Measurements from ENCODE around the gene TLE4. TPM values are rescaled to one million over a fixed set of nuclear protein-coding genes. Genes with fewer than 3 reads are reported as not detected.
"Not testable (repeated sequence)": the region's sequence is repeated elsewhere in the genome, so short reads cannot be mapped to it uniquely, and the experiment has no call there.

Gene TLE4
- total RNA-seq, 1 donor from 2014 or later, result 21.7 TPM

DNA sequence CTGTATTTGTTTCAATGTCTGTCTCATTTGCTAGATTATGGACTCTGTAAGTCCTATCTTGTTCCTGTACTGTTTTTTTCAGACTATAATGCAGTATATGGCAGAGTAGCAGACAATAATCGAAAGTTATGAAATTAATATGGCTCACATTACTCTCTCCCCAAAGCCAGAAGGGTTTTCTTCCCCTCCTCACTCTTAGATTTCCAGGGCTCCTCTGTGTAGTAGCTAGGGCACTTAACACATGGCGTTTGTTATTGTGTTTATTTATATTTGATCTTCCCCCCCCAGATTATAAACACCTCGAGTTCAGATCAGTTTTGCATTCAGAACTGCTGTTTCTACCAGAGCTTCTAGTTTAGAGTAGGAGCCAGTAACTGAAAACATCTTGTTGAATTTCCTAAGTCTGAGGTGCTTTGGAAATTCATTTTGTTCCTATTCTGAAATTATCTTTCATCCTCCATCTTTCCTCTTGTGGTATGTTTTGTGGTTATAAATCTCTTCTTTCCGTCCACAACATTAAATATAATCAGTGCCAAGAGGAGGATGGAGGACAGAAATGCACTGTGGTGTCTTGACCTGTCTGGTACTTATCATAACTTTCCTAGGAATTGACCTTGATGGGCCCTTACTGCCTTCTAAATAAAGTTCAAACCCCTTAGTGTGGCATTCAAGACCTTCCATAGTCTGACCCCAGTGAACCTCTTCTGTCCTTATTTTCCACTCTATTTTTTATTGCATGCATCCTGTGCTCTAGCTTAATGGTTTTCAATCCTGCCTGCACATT, 27.0 kb downstream of the TLE4 start:
- intact Hi-C loops (cut with micrococcal nuclease), result loop anchor here (10.0 kb wide), 1 partner anchor 1096 kb away; no protein-coding TSS in a partner anchor

GRCh38 chr9:79600466-79600865, 28.7 kb downstream of the TLE4 start:
- intact Hi-C loops (cut with micrococcal nuclease), result no loop called here

GRCh38 chr9:79603222-79603920, 31.6 kb downstream of the TLE4 start:
- intact Hi-C loops (cut with micrococcal nuclease), result no loop called here

DNA sequence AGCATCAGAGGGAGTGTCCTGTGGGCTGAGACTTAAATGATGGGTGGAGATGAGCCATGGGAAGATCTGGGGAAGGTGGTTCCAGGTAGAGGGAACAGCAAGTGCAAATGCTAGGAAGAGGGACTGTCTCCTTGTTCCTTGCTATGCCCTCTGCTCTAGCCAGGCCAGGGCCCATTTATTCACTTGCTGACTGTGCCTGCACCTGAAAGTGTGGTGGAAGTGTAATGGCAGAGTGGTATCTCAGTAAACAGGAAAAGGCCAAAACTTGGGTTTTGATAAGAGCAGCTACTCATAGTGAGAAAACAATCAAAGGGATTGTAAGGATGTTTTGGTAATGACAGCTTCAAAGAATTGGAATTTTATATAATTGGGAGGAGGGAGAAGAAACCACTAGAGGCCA, 32.4 kb downstream of the TLE4 start:
- intact Hi-C loops (cut with micrococcal nuclease), result no loop called here

DNA sequence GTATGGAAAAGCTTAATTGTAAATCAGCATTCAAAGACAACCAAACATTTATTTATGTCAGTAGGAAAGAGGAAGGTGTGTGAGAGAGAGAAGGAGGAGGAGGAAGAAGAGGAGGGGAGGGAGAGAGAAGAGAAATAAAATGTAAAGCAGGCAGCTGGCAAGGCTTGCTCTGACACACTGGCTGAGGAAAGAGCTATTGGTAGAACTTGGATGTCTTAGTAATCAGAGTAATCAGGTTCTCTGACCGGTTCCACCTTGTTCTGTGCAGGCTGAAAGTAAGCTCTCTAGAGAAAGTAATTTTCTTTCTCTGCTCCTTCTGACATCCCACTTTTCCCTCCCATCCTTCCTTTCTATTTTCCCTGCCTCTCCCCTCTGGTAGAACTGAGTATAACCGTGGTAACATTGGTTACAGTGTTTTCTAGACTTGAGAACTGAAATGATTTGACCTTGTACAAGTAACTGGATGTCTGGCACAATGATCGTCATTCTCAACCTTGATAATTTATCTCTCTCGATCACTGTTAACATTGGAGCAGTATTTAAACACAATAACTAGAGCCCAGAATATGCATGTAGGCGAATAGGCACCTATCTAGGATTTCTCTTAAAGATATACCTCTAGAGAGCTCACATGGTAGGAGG, 33.3 kb downstream of the TLE4 start:
- intact Hi-C loops (cut with micrococcal nuclease), result no loop called here

DNA sequence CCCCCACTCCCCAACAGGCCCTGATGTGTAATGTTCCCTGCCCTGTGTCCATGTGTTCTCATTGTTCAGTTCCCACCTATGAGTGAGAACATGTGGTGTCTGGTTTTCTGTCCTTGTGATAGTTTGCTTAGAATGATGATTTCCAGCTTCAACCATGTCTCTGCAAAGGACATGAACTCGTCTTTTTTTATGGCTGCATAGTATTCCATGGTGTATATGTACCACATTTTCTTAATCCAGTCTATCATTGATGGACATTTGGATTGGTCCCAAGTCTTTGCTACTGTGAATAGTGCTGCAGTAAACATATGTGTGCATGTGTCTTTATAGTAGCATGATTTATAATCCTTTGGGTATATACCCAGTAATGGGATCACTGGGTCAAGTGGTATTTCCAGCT, 34.8 kb downstream of the TLE4 start:
- intact Hi-C loops (cut with micrococcal nuclease), result not testable (repeated sequence)

DNA sequence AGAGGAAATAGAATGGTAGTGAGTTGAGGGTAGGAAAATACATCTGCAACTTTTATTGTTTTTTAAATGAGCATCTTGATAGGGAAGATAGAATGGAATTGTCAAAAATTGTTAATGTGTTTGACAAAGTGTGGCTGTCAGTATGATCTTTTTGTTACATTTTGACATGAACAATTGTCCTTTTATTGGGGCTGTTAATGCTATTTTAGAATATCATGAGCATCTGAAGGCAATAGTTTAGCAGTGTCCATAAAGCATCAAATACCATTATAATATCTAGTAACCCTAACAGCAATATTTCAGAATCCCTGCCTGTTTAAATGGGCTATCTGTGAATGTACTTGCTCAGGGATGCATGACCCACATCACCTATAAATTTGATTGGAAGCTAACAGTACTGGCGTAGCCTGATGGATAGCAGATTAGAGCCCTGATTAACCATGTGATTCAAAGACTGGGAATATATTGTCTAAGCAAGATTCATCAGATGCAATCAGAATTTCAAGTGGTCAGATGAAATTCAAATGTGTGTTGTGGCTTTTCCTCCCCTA, 37.8 kb downstream of the TLE4 start:
- intact Hi-C loops (cut with micrococcal nuclease), result no loop called here

GRCh38 chr9:79610019-79610631, 38.4 kb downstream of the TLE4 start:
- intact Hi-C loops (cut with micrococcal nuclease), result no loop called here

GRCh38 chr9:79610791-79611614, 39.2 kb downstream of the TLE4 start:
- intact Hi-C loops (cut with micrococcal nuclease), result no loop called here

DNA sequence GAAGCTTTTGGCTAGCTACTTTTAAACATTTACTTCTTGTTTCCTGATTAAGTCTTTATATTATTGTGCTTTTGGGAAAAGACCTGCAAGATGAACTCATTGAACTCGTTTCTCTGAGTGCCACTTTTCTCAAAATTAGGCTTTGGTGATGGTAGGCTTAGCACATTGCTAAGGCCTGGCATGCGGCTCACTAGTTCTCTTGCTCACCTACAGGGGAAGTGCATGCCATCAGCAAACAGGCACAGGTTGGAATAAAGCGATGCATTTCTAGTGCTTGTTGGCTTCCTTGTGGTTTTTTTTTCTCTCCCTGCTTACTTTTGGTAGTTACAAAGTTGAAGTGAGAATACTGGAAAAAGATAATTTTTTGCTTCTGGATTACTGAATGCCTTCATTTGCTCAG, 41.4 kb downstream of the TLE4 start:
- intact Hi-C loops (cut with micrococcal nuclease), result no loop called here

DNA sequence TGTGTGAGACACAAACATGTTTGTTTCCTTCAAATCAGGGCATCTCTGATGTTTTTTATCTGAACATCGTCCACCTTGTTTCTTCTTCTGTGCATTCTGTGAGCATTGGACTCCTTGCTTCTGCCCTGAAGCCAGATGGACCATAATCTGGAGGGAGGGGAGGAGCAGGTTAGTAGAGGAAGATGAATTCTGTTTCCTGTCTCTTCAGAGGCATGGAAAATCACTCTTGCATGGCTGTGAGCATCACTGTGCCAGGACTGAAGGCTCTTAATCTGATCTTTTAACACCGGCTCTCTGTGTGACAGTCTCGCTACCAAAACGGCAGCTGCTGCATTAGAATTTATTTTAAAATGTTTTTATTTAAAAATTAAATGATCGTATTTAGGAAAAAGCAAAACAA, 43.3 kb downstream of the TLE4 start:
- intact Hi-C loops (cut with micrococcal nuclease), result no loop called here

GRCh38 chr9:79616013-79616412, 44.2 kb downstream of the TLE4 start:
- intact Hi-C loops (cut with micrococcal nuclease), result no loop called here

DNA sequence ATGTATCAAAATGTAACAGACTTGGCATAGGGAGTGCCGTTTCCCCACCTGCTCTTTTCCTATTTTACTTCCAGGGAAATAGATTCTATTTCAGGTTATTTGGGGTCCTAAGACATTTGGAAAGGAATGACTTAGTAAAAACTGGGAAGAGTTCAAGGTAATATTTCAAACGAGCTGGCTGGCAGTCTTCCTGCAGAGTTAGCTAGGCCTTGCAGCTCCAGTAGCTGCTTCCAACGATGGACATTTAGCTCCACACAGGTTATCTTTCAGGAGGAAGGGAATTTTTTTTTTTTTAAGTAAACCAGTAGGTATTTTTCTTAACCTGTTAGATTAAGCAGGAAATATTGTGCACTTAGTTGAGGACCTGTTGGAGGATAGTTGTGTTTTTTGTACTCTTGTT, 45.2 kb downstream of the TLE4 start:
- intact Hi-C loops (cut with micrococcal nuclease), result no loop called here

DNA sequence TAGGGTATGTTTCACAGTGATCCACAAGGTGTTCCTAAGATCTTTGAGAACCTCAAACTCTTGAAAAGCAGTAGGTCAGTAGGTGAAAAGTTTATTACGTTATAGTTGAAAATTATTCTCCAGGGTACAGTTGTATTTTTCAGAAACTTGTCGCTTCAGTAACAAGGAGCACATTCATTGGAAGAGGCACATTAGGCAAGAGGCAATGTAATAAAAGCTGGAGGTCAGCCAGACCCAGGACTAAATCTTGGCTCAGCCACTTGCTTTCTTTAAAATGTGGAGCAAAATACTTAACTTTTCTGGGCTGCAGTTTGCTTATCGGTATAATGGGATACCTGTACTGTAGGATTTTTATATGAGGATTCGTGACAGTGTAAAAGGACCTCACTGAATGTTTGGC, 45.6 kb downstream of the TLE4 start:
- intact Hi-C loops (cut with micrococcal nuclease), result no loop called here

DNA sequence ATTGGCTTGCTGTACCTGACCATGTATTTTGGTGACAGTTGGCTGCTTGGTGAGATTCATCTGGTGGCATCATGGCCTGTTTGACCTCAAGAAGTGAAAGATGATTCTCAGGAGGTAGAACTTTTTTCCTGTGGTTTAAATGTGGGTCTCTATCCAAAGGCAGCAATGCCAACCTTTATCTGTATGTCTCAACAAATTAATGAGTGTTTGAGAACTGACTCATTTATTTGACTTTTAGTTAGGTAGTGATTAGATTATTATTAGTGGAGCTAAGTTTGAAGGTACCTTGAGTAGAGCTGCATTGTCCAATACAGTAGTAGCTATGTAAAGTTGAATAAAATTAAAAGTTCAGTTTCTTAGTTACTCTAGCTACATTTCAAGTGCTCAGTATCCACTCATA, 48.2 kb downstream of the TLE4 start:
- intact Hi-C loops (cut with micrococcal nuclease), result loop anchor here (5.0 kb wide), 1 partner anchor 67 kb away; no protein-coding TSS in a partner anchor

DNA sequence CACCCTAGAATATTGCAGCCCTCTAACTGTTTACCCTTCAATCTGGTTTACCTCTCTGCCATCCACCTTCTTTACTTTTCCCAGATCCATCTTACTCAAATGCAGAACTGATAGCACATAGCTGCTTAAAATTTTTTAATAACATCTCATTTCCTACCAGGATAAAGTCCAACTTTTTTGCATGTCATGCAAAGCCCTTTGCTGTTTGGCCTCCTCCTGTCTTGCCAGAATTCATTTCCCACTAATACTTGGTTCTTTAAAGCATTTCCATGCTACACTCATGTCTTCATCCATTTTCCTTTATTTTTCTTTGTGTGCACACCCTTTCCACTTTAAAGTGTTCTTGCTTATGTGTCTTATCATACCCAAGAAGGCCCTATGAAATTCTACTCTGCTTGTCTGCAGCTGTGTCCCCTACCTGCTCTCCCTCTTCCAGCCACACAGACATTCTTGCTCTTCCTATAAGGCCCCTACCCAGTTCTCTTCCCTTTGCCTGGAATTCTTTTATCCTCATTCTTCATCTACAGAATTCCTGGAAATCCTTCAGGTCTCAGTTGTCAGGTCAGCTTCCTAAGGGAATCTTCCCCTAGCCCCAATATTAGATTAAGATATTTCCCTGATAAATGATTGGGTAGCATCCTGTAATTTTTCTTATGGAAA, 50.3 kb downstream of the TLE4 start:
- intact Hi-C loops (cut with micrococcal nuclease), result loop anchor here (5.0 kb wide), 1 partner anchor 65 kb away; no protein-coding TSS in a partner anchor

- intact Hi-C loops (cut with micrococcal nuclease), result loop anchor here (1.0 to 5.0 kb wide), 4 partner anchors 10 to 189 kb away; partner anchors contain the start of gene TLE4
Measured at GRCh38 chr9:79623799-79624721, 52.3 kb downstream of the TLE4 start.

GRCh38 chr9:79629721-79630120, 58.0 kb downstream of the TLE4 start:
- intact Hi-C loops (cut with micrococcal nuclease), result loop anchor here (2.0 to 10.0 kb wide), 4 partner anchors 43 to 253 kb away; no protein-coding TSS in a partner anchor
